Frontal cortex (tissue), 4 donors: ENCODE data around the gene NHLRC4. TPM values are rescaled to one million over a fixed set of nuclear protein-coding genes. Genes with fewer than 3 reads are reported as not detected.
A peak's percentile ranks its signal among the peaks of the same experiment; 100 is the strongest.

Experiments
- DNase-seq, 2 donors: peaks; one replicate each; pipeline ENCODE4 v3.0.0; 2012; ENCODE audit warnings: low spot score in 2 of 2
- FAIRE-seq: peaks from 2 replicates; lab custom pipeline; 2012; peaks lifted over from hg19 to GRCh38; lab: Jason Lieb, UNC
- total RNA-seq: library from RNA; depleted of rRNA; stranded (reverse); fragments of >200 nt; gene quantifications from one replicate; pipeline ENCODE4 v1.2.3, GENCODE V29; 2014
- donor health status: control.
- donor health status: control.
- donor health status: control.

The NHLRC4 gene
- total RNA-seq, 1 donor from 2014 or later, result 0.41 TPM

DNA sequence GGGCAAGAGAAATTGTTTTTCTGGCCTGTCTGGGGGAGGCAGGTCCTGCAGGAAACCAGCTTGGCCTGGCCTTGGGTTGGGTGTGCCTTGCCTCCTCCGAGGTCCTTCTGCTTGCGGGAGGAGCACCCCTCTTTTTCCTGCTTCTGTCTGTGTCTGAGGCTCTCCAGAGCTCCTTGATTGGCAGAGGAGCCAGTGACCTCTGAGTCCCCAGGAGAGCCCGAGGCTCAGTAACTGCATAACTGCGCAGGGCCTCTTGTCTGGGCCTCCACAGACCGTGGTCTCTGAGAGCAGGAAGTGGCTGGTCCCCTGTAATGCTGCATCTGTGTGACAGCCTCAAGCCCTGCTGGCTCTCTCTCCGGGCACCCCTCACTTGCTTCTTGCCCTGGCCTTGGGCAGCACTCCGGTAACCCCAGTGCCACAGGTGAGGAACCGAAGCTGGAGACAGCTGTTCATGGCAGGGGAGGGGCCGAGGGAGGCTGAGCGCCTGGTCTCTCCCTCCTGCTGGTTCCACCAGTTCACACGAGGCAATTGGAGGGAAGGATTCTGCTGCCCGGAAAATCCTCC, 37.7 kb upstream of the NHLRC4 start:
- no peak for DNase-seq
- no peak for FAIRE-seq

DNA sequence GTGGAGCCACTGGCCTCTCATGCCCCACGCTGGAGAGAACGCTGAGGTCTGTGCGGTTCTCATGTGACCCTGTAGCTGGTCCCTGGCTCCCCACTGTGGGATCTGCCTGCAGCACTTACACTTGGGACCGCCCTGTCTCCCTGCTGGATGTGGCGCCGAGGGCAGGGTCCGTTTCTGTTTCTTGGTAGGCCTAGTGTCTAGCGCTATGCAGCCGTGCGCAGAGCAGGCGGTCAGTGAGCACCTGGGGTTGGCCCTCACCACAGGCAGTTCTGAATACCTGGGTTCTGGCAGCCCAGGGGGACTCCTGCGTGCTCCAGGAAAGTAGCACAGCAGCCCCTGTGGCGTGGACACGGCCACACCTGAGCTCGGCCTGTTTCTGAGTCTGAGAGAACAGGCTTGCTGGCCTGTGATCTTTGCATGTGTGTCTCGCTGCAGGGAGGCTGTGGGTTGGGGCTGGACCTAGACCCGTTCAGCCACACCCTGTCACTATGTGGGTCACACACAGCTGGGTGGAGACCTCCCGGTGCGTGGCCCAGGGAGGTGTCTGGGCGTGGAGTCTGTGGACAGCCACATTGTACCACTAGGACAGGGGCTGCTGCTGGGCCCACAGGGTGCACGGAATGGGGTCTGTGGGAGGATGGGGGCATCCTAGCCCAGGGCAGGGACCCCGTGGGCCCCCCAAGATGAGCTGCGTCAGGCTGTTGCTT, 36.5 kb upstream of the NHLRC4 start:
- no peak for DNase-seq
- FAIRE-seq, result no peak

DNA sequence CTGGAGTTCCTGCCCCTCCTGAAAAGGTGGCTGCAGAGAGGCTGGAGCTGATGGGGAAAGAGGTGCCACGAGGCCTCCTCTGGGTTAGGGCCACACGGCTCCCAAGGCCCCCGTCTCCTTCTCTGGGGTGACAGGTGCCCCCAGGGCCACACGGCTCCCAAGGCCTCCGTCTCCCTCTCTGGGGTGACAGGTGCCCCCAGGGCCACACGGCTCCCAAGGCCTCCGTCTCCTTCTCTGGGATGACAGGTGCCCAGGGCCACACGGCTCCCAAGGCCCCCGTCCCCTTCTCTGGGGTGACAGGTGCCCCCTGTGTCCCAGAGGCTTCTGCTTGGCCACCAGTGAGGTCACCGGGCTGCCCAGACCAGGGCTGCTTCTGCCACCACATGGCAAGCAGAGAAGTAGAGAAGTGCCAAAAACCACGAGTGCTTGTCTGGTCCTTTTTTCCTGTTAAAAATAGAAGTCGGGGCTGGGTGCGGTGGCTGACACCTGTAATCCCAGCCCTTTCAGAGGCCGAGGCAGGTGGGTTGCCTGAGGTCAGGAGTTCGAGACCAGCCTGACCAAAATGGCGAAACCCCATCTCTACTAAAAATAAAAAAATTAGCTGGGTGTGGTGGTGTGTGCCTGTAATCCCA, 35.2 kb upstream of the NHLRC4 start:
- no peak for FAIRE-seq
- DNase-seq, result no peak

DNA sequence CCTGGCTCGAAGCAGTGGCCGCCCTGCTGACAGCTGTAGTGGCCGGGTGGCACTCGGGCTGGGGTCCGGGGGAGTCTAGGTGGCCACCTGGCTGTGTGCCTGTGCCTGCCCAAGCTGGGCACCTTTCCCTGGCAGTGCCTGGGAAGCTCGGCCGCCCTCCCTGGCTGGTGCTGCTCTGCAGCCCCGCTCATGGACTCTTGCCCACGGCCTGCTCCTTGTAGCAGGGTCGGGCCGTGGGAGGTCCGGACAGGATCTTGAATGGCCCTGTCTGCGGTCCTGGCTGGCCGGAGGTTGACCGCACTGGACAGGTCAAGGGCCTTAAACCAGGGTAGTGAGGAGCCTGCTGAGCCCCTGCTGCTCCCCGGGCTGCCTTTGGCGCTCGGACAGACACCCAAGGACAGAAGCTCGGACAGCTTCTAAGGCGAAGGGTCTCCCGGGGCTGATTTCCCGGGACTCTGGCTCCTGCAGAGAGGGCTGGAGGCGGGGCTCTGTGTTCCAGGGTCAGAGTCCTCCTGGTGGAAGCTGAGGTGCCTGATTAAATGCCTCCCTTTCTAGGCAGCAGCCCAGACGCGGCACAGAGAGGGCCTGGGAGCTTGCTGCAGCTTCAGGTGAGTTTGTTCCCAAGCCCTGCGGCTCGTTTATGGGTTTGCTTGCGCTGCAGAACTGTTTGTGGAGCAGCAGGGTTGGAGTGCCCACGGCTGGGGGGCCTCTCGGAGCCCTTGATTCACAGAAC, 33.2 kb upstream of the NHLRC4 start:
- DNase-seq (no peak), FAIRE-seq (no peak)

DNA sequence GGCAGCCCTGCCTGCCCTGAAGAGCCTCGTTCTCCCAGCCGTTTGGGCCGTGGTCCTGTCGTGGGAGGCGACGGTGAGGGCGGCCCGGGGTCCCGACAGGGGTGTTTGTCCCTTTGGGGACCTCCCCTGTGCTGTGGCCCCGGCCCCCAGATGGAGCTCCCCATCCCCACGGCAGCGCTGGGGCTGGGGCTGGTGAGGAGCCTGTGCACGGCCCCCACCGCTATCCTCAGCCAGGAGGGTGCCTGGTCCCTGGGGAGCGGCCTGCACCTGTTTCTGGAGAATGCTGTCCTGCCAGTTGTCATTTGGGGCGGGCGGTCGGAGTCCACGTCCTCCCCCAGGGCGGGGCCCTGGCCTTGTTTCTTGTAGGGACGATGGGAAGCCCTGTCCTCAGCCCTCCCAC, 32.7 kb upstream of the NHLRC4 start:
- DNase-seq (no peak), FAIRE-seq (no peak)

DNA sequence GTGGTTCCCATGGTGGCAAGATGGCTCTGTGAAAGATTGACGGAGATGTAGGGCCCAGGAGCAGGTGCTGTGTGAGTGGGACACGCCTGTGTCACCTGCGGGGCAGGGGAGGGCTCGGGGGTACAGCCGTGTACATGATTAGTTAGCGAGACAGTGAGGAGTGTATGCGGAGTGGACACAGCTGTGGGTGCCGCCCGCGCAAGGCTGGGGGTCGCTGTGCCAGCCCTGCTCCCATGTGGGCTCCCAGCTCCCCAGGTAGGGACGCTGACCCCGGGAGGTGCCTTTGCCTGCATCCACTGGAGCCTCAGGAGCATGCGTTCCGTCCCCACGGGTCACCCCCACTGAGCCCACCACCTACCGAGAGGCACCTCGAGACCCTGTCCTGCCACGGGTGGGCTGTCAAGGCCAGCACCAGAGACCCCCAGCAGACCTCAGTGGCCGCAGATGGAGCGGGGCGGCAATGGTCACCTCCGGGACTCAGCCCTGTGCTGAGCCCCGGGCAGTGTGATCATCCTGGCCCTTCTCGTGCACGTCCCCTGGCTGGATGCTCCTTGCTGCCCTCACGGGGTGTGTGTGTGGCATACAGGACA, 31.9 kb upstream of the NHLRC4 start:
- no peak for FAIRE-seq
- DNase-seq, result no peak

DNA sequence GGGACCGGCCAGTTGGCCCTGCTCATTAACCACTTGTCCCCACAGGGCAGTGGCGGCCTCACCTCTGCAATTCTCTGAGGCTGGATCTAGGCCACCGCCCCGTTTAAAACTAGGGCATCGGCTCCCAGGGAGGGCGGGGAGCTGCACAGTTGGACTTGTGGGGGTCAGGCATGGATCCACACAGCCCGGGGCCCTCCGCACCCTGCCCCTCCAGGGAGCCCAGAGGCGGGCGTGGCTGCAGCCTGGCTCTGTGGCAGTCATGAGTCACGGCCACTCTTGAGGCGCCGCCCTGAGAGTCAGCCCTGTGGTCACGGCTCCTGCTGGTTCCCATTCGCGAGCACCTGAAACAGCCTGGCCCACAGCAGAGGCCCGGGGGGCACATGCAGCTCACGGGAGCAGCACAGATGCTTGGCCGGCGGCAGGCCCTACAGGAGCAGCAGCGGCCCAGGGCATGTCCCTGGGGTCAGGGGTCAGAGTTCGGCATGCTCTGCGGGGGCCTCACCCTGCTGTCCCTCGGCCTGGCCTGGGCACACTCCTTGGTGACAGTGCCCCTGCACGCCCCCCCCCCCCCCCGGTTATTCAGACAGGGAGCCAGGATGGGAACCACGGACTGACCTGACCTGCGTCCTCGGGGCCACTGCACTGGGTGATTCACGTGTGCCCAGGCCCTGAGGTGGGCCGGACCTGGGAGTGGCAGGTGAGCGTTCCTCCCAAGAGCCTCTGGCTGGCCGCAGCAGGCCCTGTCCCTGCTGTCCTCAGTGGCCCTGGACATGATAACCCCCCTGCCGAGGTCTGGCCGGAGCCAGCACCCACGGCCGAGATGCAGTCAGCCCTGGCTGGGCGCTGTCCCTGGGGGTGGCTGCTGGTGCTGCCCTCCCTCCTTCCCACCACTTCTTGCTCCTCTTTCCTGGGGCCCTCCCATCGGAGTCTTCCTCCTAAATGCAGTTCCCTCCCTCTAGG, 31.1 kb upstream of the NHLRC4 start:
- DNase-seq, result no peak
- no peak for FAIRE-seq

DNA sequence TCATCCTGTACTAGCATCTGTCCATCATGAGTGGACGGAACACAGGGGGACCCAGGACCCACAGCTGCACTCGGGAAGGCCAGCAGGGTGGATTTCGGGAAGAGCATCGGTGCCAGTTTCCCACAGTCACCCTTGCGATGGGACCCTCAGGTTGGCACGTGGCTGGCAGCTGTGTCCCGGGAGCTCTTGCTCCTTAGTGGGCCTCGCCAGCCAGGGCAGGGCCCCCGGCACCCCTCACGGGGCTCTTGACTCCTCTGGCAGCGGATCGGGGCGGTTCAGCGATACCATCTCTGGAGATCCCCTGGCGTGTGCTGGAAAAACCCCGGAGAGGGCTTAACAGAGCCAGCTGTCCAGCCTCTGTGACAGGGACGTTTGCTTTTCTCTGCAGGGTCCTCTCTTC, 30.1 kb upstream of the NHLRC4 start:
- FAIRE-seq, result no peak
- no peak for DNase-seq

DNA sequence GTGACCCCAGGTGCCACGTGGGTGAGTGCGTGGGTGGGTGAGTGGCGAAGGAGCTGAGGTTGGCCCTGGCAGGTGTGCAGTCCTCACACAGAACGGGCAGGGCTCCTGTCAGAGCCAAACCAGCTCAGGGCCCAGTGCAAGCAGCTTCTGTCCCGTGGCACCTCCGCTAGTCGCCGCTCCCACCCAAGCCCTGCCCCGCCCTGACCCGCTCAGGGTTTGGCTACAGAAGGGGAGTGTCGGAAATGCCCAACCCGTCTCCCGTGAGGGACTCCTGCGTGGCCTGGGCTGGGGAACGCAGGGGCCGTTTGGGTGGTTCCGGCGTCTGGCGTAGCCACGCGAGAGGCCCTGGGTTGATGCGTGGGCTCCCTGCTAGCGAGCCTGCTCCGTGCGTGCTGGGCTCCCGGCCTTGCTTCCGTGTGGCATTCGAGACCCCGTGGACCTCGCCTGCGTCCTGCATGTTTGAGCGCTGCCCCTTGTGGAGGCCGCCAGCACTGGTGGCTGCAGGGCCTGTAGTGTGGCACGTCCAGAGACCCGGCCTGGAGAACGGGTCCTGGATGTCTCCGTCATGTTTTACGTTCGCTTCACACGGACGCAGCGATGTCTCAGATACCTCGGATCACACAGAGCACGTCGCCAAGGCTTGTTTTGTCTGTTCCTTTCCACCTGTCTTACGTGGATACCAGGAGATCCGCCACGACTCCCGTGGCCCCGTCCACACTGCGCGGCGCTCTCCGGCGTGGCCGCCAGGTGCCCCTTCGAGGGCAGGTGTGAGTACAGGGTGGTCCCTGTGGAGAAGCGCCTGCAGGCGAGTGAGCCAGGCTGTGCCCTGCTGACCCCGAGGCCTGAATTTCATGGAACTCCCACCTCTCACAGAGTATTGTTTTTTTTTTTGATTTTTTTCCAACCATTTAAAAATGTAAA, 29.1 kb upstream of the NHLRC4 start:
- FAIRE-seq, result no peak

DNA sequence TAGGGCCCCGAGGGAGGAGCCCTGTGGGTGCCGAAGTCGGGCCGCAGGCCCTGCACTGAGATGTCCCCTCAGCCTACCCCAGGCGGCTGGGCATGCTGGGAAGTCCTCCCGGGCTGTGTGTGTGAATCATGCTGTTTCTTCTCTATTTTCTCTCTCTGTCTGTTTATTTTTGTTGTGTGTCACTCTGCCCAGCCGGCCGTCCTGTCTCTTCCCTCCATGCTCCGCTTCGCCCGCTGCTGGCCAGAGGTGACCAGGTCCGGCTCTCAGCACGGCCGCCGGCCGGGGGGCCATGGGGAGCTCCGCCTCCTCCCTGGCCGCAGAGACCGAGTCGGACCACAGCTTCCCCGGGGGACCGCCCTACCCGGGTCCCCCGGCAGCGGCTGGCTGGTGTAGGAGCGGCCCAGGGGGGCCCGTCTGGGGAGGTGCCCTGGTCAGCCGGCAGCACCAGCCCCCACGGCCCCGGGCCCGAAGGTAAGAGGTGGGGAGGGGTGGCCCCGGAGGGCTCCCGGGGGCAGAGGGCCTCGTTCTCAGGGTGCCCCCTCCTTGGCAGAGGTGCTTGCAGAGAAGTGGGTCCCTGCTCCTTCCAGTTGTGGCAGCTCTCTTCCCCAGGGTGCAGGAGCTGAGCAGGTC, 26.8 kb upstream of the NHLRC4 start:
- FAIRE-seq, result no peak
- DNase-seq, result no peak

More for the DNA sequence above, 29.1 kb upstream of the NHLRC4 start:
- DNase-seq, result no peak

DNA sequence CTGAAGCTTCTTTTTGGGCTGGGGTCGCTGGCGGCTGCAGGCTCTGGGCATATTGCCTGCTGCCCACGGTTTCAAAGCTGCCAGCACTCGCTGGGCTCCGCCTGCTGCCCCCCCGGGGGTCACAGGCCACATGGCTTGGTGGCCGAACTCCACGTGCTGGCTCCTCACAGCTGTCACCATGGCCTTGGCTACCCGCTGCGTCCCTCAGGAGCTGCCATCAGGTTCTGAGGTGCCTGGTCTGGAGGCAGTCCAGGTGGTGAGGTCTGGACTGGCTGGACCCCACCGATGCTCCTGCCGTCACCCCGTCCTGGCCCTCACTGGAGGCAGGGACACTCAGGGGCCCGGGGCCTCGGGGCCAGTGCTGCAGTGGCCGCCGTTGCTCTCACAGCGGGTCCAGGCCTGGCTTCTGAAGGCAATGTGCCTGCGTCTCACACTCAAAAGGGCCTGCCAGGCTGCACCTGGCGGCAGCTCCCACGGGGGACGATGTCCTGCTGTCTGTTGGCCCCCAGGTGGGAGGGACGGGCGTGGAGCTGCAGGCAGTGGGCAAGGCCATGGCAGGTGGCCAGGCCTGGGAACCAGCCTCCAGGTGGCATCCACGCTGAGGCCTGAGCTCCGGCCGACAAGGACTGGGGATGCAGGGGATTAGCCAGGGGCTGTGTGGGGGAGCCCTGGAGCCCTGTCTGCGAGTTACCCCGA, 26.0 kb upstream of the NHLRC4 start:
- no peak for DNase-seq

DNA sequence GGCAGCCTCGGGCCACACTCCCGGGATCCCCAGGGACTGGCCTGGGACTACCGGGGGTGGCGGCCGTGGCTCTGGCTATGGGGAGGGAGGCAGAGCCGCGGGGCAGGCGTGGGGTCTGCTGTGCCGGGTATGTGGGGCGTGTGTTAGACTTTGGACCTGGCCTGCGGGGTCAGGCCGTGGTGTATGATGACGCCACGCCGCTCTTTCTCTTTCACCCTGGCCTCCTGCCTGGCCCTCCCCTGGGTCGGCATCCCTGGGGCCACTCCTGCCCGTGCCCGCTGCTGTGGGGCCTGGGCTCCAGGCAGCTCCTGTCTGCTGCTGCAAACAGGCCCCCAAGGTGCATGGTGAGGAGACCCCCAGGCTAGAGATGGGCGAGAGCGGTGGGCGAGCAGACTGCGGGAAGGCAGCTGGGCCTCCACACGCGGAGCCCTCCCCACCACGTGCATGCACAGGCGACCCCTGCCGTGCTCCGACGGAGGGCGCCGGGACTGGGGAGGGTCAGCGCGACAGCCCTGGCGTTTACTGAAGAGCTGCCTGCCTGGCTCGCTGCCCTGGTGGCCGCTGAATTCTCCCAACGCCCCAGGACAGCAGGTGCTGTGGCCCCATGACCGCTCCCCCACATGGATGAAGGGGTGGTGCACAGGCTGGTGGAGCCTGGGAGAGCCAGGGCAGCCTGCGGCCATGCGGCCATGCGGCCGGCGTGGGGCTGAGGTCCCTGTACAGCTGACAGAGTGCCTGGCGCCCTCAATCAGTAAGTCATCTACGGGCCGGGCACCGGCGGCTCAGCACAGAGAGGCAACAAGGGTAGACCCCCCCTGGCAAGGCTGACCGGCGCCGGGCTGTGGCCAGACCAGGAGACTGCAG, 23.3 kb upstream of the NHLRC4 start:
- DNase-seq, result no peak
- FAIRE-seq, result no peak

More for the DNA sequence above, 26.0 kb upstream of the NHLRC4 start:
- FAIRE-seq, result no peak

DNA sequence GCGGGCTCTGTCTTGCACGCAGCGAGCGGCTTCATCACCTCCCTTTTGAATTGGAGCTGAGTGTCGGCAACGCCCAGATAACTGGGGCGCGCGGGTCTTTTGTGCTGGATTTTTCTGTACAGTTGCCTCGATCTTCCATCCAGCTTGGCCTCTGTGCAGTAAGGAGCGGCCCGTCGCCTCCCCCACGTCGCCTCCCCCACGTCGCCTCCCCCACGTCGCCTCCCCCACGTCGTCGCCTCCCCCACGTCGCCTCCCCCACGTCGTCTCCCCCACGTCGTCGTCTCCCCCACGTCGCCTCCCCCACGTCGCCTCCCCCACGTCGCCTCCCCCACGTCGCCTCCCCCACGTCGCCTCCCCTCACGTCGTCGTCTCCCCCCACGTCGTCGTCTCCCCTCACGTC, 22.3 kb upstream of the NHLRC4 start:
- DNase-seq (no peak), FAIRE-seq (no peak)

DNA sequence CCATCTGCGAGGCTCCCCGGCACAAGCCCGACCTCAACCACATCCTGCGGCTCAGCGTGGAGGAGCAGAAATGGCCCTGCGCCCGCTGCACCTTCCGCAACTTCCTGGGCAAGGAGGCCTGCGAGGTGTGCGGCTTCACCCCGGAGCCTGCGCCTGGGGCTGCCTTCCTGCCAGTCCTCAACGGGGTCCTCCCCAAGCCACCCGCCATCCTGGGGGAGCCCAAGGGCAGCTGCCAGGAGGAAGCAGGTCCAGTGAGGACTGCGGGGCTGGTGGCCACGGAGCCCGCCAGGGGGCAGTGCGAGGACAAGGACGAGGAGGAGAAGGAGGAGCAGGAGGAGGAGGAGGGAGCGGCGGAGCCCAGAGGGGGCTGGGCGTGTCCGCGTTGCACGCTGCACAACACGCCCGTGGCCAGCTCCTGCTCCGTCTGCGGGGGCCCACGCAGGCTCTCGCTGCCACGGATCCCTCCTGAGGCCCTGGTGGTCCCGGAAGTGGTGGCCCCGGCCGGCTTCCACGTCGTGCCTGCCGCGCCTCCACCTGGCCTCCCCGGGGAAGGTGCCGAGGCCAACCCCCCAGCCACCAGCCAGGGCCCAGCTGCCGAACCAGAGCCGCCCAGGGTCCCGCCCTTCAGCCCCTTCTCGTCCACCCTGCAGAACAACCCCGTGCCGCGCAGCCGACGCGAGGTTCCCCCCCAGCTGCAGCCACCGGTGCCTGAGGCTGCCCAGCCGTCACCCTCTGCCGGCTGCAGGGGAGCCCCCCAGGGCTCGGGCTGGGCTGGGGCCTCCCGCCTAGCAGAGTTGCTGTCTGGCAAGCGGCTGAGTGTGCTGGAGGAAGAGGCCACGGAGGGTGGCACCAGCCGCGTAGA, 19.7 kb upstream of the NHLRC4 start:
- DNase-seq (peak in 1 of 2 donors; percentile 66), FAIRE-seq (no peak)

DNA sequence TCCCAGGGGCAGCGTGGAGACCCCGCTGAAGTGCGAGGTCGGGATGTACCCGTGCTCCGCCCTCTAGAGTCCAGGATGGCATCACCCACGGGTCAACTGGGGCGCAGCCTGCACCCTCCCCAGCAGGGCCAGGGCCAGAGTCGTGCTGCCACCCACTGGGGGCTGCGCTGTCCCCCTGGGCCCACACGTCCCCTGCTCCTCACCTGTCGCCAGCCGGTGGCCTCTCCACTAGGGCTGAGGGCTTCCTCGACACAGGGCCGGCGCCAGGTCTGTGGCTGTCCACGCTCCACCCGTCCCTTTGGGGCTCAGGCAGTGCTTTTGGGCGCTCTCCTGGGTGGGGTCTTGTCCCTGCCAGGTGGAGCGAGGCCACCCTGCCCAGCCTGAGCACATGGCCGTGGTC, 18.2 kb upstream of the NHLRC4 start:
- no peak for DNase-seq
- no peak for FAIRE-seq
